Measurements from ENCODE around the gene SZT2.

Gene SZT2

GRCh38 chr1:43389326-43390313 is at the start of gene SZT2, which contains the start of gene MED8:
TSS of gene SZT2 (plus strand) at chr1:43389899. CDS start at chr1:43389969, 70 bp downstream.
TSS of gene MED8 (minus strand) at chr1:43389800. CDS start at chr1:43389764, 36 bp downstream.
- peak within 1 kb of the TSS; percentile 79 to 90 for H3K27ac ChIP-seq (ENCODE audit: low read depth in 2 of 2, low read length in 2 of 2)
- peaks cover 28 to 34% of the 10 kb centered on the region in 2 donors for H3K36me3 ChIP-seq (ENCODE audit: control insufficient read depth in 2 of 2, insufficient read depth in 2 of 2, low read length in 2 of 2)
- peak within 1 kb of the TSS; percentile 78 to 94 for H3K9ac ChIP-seq (ENCODE audit: low read depth in 1 of 2, low read length in 2 of 2)
- H3K9me3 ChIP-seq (ENCODE audit: control insufficient read depth in 2 of 2, low read length in 2 of 2): no peaks in the 10 kb centered on the region
- peaks cover 19 to 22% of the 10 kb centered on the region in 2 donors for H3K4me1 ChIP-seq (ENCODE audit: control insufficient read depth in 2 of 2, insufficient read depth in 2 of 2, low read length in 2 of 2)
- peak within 1 kb of the TSS; percentile 72 to 87 for H3K4me3 ChIP-seq (ENCODE audit: low read length in 2 of 2)
- no peaks in the 10 kb centered on the region for H3K27me3 ChIP-seq (ENCODE audit: control insufficient read depth in 2 of 2, insufficient read depth in 2 of 2, low read length in 2 of 2)

- no peak overlapping the region for H3K9ac ChIP-seq (ENCODE audit: low read depth in 1 of 2, low read length in 2 of 2)
- peaks cover 0 to 10% of the 10 kb centered on the region in 2 donors for H3K4me1 ChIP-seq (ENCODE audit: control insufficient read depth in 2 of 2, insufficient read depth in 2 of 2, low read length in 2 of 2)
- no peaks in the 10 kb centered on the region for H3K36me3 ChIP-seq (ENCODE audit: control insufficient read depth in 2 of 2, insufficient read depth in 2 of 2, low read length in 2 of 2)
- no peaks in the 10 kb centered on the region for H3K27me3 ChIP-seq (ENCODE audit: control insufficient read depth in 2 of 2, insufficient read depth in 2 of 2, low read length in 2 of 2)
- H3K4me3 ChIP-seq (ENCODE audit: low read length in 2 of 2): no peak overlapping the region
- no peak overlapping the region for H3K27ac ChIP-seq (ENCODE audit: low read depth in 2 of 2, low read length in 2 of 2)
- no peaks in the 10 kb centered on the region for H3K9me3 ChIP-seq (ENCODE audit: control insufficient read depth in 2 of 2, low read length in 2 of 2)
These were observed 49.1 kb upstream of the SZT2 start for GRCh38 chr1:43340559-43340958.

- no peaks in the 10 kb centered on the region for H3K36me3 ChIP-seq (ENCODE audit: control insufficient read depth in 2 of 2, insufficient read depth in 2 of 2, low read length in 2 of 2)
These were observed 45.3 kb upstream of the SZT2 start for GRCh38 chr1:43344267-43344850.

GRCh38 chr1:43345120-43345519 is 44.6 kb upstream of the SZT2 start:
- Histone ChIP-seq H3K4me3 (ENCODE audit: low read length in 2 of 2) (no peak overlapping the region), H3K27ac (ENCODE audit: low read depth in 2 of 2, low read length in 2 of 2) (peak overlapping the region; percentile 21 to 56), H3K9ac (ENCODE audit: low read depth in 1 of 2, low read length in 2 of 2) (no peak overlapping the region), H3K4me1 (ENCODE audit: control insufficient read depth in 2 of 2, insufficient read depth in 2 of 2, low read length in 2 of 2) (peaks cover 16 to 29% of the 10 kb centered on the region in 2 donors), H3K36me3 (ENCODE audit: control insufficient read depth in 2 of 2, insufficient read depth in 2 of 2, low read length in 2 of 2) (no peaks in the 10 kb centered on the region), H3K27me3 (ENCODE audit: control insufficient read depth in 2 of 2, insufficient read depth in 2 of 2, low read length in 2 of 2) (no peaks in the 10 kb centered on the region), H3K9me3 (ENCODE audit: control insufficient read depth in 2 of 2, low read length in 2 of 2) (no peaks in the 10 kb centered on the region)

More at GRCh38 chr1:43344267-43344850, 45.3 kb upstream of the SZT2 start:
- Histone ChIP-seq H3K9ac (ENCODE audit: low read depth in 1 of 2, low read length in 2 of 2) (no peak overlapping the region), H3K4me1 (ENCODE audit: control insufficient read depth in 2 of 2, insufficient read depth in 2 of 2, low read length in 2 of 2) (peaks cover 11 to 23% of the 10 kb centered on the region in 2 donors), H3K27me3 (ENCODE audit: control insufficient read depth in 2 of 2, insufficient read depth in 2 of 2, low read length in 2 of 2) (no peaks in the 10 kb centered on the region), H3K4me3 (ENCODE audit: low read length in 2 of 2) (no peak overlapping the region), H3K27ac (ENCODE audit: low read depth in 2 of 2, low read length in 2 of 2) (peak overlapping the region in 1 of 2 donors; percentile 56), H3K9me3 (ENCODE audit: control insufficient read depth in 2 of 2, low read length in 2 of 2) (no peaks in the 10 kb centered on the region)

GRCh38 chr1:43346636-43347035 is 43.1 kb upstream of the SZT2 start:
- Histone ChIP-seq H3K27me3 (ENCODE audit: control insufficient read depth in 2 of 2, insufficient read depth in 2 of 2, low read length in 2 of 2) (no peaks in the 10 kb centered on the region), H3K27ac (ENCODE audit: low read depth in 2 of 2, low read length in 2 of 2) (no peak overlapping the region), H3K9me3 (ENCODE audit: control insufficient read depth in 2 of 2, low read length in 2 of 2) (no peaks in the 10 kb centered on the region), H3K4me3 (ENCODE audit: low read length in 2 of 2) (no peak overlapping the region), H3K9ac (ENCODE audit: low read depth in 1 of 2, low read length in 2 of 2) (no peak overlapping the region), H3K4me1 (ENCODE audit: control insufficient read depth in 2 of 2, insufficient read depth in 2 of 2, low read length in 2 of 2) (peaks cover 16 to 29% of the 10 kb centered on the region in 2 donors), H3K36me3 (ENCODE audit: control insufficient read depth in 2 of 2, insufficient read depth in 2 of 2, low read length in 2 of 2) (no peaks in the 10 kb centered on the region)

GRCh38 chr1:43348343-43348808 is 41.3 kb upstream of the SZT2 start:
- Histone ChIP-seq H3K27me3 (ENCODE audit: control insufficient read depth in 2 of 2, insufficient read depth in 2 of 2, low read length in 2 of 2) (no peaks in the 10 kb centered on the region), H3K4me3 (ENCODE audit: low read length in 2 of 2) (peak overlapping the region; percentile 67 to 70), H3K4me1 (ENCODE audit: control insufficient read depth in 2 of 2, insufficient read depth in 2 of 2, low read length in 2 of 2) (peaks cover 16 to 29% of the 10 kb centered on the region in 2 donors), H3K9ac (ENCODE audit: low read depth in 1 of 2, low read length in 2 of 2) (peak overlapping the region; percentile 81 to 88), H3K9me3 (ENCODE audit: control insufficient read depth in 2 of 2, low read length in 2 of 2) (no peaks in the 10 kb centered on the region), H3K27ac (ENCODE audit: low read depth in 2 of 2, low read length in 2 of 2) (peak overlapping the region; percentile 99), H3K36me3 (ENCODE audit: control insufficient read depth in 2 of 2, insufficient read depth in 2 of 2, low read length in 2 of 2) (no peaks in the 10 kb centered on the region)

GRCh38 chr1:43348809-43349593 is 40.7 kb upstream of the SZT2 start:
- peak overlapping the region; percentile 99 for H3K27ac ChIP-seq (ENCODE audit: low read depth in 2 of 2, low read length in 2 of 2)
- peak overlapping the region; percentile 67 to 78 for H3K4me3 ChIP-seq (ENCODE audit: low read length in 2 of 2)
- peak overlapping the region; percentile 88 for H3K9ac ChIP-seq (ENCODE audit: low read depth in 1 of 2, low read length in 2 of 2)
- peaks cover 16 to 29% of the 10 kb centered on the region in 2 donors for H3K4me1 ChIP-seq (ENCODE audit: control insufficient read depth in 2 of 2, insufficient read depth in 2 of 2, low read length in 2 of 2)
- no peaks in the 10 kb centered on the region for H3K9me3 ChIP-seq (ENCODE audit: control insufficient read depth in 2 of 2, low read length in 2 of 2)
- H3K36me3 ChIP-seq (ENCODE audit: control insufficient read depth in 2 of 2, insufficient read depth in 2 of 2, low read length in 2 of 2): no peaks in the 10 kb centered on the region
- H3K27me3 ChIP-seq (ENCODE audit: control insufficient read depth in 2 of 2, insufficient read depth in 2 of 2, low read length in 2 of 2): no peaks in the 10 kb centered on the region

- H3K4me3 ChIP-seq (ENCODE audit: low read length in 2 of 2): peak overlapping the region; percentile 67 to 78
- H3K9me3 ChIP-seq (ENCODE audit: control insufficient read depth in 2 of 2, low read length in 2 of 2): no peaks in the 10 kb centered on the region
- H3K4me1 ChIP-seq (ENCODE audit: control insufficient read depth in 2 of 2, insufficient read depth in 2 of 2, low read length in 2 of 2): peaks cover 16 to 22% of the 10 kb centered on the region in 2 donors
- peak overlapping the region; percentile 88 for H3K9ac ChIP-seq (ENCODE audit: low read depth in 1 of 2, low read length in 2 of 2)
- no peaks in the 10 kb centered on the region for H3K36me3 ChIP-seq (ENCODE audit: control insufficient read depth in 2 of 2, insufficient read depth in 2 of 2, low read length in 2 of 2)
- H3K27me3 ChIP-seq (ENCODE audit: control insufficient read depth in 2 of 2, insufficient read depth in 2 of 2, low read length in 2 of 2): no peaks in the 10 kb centered on the region
- peak overlapping the region; percentile 99 for H3K27ac ChIP-seq (ENCODE audit: low read depth in 2 of 2, low read length in 2 of 2)
These were observed 39.9 kb upstream of the SZT2 start for GRCh38 chr1:43349594-43350306.

- Histone ChIP-seq H3K4me3 (ENCODE audit: low read length in 2 of 2) (no peak overlapping the region), H3K4me1 (ENCODE audit: control insufficient read depth in 2 of 2, insufficient read depth in 2 of 2, low read length in 2 of 2) (peaks cover 16% of the 10 kb centered on the region in 2 donors), H3K27ac (ENCODE audit: low read depth in 2 of 2, low read length in 2 of 2) (no peak overlapping the region), H3K9ac (ENCODE audit: low read depth in 1 of 2, low read length in 2 of 2) (no peak overlapping the region), H3K36me3 (ENCODE audit: control insufficient read depth in 2 of 2, insufficient read depth in 2 of 2, low read length in 2 of 2) (no peaks in the 10 kb centered on the region), H3K9me3 (ENCODE audit: control insufficient read depth in 2 of 2, low read length in 2 of 2) (no peaks in the 10 kb centered on the region), H3K27me3 (ENCODE audit: control insufficient read depth in 2 of 2, insufficient read depth in 2 of 2, low read length in 2 of 2) (no peaks in the 10 kb centered on the region)
These were observed 38.7 kb upstream of the SZT2 start for GRCh38 chr1:43350976-43351375.

Measured in mucosa of rectum (tissue), 2 donors.